Smooth muscle cell of the brain vasculature (primary cell): ENCODE data around the gene RIN3.

Experiments used
- DNase-seq: peaks from one replicate; pipeline ENCODE4 v3.0.0-alpha.2; 2012; ENCODE audit warnings: low read depth, low spot score

RIN3 gene

DNA sequence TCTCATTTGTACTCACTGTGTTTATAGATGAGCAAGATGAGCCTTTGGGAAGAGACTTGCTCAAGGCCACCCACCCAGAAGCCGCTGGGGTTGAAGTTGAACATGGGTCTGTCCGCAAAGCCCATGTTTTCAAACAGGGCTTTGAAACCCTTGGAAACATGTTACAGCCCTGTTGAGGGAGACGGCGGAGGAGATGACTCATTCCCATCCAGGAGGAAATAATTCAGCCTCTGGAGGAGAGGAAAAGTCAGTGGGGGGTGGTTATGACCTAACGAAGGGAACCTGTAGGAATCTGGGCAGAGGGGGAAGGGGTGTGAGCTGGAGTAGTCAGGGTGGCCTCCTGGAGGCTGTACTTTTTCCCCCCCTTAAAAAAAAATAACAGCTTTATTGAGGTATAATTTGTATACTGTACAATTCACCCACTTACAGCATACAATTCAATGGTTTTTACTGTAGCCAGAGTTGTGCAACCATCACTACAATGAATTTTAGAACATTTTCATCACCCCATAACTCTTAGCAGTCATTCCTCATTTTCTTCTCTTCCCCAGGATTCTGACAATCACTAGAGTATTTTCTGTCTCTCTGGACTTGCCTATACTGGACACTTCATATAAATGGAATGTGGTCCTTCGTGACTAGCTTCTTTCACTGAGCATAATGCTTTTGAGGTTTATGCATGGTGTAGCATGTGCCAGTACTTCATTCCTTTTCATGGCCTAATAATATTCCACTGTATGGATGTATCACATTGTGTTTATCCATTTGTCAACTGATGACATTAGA lies 1.9 kb upstream of the RIN3 start:
- peak; percentile 72 for DNase-seq

DNA sequence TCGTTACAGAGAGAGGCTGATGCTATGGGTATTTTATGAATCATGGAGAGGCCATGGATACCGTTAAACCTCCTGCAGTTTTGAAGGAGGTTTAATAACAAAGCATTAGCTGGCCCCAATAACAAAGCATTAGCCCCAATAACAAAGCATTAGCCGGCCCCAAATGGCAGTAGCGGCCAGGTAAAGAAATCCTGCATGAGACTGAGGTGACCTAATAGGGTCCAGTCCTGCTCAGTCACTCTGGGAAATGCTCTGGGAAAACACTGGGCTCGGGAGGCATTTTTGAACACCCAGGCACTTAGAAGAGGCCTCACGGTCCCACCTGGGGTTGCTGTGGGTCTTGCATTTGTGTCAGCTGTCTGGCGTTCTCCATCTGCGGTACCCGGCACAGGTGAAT lies 776 bp upstream of the RIN3 start:
- DNase-seq, result no peak

DNA sequence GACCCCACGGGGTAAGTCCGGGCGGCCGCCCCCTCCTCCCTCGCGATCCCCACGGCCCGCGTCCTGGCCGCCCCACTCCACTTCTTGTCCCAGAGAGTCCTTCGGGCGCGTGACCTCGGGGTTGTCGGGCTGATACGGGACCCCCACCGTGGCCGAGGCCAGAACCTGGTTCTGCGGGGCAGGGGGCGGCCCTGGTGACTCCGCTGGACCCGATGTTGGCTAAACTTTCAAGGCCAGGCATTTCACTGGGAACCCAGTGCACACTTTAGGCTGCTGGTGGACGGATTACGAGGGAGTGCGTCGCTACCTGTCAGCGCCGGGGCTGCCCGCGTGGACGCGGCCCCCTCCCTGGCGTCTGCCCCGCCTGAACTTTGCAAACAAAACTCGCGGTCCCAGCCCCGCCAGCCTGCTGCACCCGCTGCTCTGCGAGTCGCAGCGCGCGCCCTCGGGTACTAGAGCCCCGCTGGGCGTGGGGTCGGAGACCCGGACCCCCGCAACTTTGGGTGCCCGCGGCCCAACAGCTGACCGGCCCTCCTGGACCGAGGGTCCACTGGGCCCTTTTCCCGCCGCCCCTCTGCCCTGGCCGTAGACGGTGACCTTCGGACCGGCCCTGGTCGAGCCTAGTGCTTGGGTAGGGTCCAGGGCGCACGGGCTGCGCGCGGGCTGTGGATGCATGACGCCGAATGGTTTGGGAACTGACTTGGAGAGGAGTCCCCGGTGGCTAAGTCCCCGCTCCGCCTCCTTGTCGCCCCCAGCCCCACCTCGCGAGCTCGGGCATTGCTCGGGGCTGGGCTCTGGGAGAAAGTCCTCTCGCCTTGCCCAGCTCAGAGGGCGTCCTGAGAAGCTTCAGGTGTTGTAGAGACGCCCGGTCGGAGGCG lies 624 bp downstream of the RIN3 start:
- DNase-seq, result no peak

DNA sequence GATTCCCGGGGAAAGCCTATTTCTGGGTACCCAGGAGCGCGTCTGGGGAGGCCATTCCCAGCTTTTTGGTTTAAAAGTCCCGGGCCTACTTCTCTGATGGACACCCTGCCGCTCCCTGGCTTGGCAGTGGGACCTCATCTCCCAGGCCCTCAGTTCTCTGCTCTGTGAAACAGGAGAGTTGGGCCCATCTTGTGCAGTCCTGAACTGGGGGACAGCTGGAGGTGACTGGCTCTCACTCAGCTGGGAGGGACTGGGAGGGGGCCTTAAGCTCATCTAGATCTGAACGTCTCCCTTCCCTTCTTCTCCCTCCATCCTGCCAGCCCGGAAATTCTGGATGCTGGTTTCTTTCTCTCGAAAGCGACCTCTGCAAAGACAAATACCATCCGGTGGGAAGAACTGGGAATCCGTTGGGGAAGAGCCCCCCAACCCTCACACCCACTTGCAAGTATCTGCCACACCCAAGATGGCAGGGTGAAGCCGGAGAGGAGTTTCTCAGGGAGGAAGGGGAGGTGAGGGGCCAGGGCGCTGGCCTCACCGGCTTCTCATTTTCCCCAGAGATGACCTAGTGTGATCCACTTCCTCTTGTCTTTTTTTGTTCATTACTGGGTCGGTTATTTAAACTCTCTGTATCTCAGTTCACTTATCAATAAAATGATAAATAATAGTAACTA lies 1.4 kb downstream of the RIN3 start:
- DNase-seq, result no peak

DNA sequence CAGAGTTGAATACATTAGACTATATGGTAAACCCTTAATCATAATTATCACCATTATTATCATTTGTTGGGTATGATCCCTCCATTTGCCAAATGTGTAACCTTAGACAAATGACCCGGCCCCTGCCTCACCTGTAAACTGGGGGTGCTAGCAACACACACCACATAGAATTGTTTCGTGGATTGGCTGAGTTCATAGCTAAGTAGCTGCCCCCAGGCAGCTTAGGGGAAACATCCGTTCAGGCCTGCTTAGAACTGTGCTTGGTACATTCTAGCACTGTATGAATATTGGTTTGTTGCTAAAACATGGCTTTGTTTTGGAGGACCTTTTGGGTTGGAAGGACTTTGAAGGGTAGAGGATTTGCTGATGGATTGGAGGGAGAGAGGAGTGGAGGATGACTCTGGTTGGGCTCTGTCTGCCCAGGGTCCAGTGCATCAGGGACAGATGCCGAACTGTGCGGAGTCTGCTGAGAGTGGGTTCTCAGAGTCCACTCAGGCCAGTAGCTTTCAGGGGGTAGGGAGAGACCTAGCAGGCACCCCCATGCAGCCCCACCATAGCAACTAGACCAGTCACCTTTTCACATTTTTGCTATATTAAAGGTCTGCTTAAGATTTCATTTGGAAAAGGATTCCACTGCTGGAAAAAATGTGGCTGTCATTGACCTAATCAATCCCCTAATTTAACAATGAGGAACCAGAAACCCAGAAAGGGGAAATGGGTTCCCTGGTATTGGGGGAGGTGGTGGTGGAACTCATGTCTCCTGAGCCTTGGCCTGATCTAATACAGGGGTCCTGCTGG lies 2.2 kb downstream of the RIN3 start:
- no peak for DNase-seq

DNA sequence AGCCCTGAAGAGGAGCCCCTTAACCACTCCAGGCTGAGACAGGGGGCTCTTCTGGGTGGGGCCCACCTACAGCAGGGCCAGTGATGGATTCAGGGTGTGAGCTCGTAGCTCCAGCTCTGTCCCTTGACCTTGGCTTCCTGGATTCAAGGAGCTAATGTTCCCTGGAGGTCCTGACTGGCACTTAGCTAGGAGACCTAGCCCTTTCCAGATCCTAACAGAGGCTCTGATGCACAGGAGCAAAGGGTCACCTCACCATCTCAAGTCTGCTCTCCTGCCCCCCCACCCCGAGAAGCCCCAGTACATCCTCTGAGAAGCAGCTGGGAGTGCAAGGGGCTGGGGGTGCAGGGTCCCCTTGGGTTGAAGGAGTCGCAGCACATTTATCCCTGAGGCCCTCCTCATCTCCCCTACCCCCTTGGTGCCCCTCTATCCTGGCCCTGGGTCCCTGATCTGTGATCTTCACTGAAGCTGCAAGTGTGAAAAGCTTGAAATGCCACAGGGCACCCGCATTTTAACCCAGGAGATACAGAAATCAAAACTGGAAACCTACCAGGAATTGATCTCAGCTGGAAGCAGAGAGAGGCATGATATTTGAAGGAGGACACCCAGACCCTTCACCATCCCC lies 2.9 kb downstream of the RIN3 start:
- no peak for DNase-seq

DNA sequence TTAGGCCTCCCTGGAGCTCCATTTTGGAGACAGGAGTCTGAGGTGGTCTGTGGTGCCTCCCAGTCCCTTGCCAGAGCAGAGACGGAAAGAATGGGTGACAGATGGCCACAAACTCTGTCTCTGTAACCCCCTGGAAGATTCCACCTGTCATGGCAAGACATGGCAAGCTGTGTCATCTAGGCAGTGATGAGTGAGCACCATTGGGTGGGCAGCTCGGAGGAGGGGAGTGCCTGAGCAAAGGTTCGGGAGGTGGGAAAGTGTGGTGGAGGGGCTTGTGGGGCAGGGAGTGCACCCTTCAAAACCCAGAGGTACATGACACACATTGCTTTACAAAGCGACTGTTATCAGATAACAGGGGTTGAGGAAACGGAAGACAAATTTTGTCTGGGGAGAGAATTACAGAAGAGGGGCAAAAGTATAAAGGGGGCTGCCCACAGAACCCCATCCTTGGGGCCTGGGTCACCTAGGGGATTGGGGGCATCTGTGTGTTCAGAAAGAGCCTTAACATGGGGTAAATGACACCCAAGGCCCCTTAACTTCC lies 3.5 kb downstream of the RIN3 start:
- no peak for DNase-seq

DNA sequence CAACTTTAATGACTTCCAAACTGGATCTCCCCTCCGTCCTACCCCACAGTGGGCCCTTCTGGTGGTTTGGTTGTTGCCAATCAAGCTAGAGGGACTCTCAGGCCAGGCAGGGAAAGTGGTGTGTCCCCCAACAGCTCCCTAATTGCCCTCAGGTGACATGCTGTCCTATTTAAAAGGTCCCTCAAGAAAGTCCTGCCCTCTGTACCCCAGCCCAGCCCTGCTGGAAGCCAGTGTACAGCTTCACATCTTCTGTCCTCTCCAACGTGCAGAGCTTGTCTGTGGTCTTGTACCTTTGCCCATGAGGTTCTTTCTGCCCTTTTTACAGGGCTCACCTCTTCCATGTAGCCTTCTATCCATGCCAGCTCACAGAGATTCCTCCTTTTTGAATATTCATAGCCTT lies 4.2 kb downstream of the RIN3 start:
- no peak for DNase-seq

DNA sequence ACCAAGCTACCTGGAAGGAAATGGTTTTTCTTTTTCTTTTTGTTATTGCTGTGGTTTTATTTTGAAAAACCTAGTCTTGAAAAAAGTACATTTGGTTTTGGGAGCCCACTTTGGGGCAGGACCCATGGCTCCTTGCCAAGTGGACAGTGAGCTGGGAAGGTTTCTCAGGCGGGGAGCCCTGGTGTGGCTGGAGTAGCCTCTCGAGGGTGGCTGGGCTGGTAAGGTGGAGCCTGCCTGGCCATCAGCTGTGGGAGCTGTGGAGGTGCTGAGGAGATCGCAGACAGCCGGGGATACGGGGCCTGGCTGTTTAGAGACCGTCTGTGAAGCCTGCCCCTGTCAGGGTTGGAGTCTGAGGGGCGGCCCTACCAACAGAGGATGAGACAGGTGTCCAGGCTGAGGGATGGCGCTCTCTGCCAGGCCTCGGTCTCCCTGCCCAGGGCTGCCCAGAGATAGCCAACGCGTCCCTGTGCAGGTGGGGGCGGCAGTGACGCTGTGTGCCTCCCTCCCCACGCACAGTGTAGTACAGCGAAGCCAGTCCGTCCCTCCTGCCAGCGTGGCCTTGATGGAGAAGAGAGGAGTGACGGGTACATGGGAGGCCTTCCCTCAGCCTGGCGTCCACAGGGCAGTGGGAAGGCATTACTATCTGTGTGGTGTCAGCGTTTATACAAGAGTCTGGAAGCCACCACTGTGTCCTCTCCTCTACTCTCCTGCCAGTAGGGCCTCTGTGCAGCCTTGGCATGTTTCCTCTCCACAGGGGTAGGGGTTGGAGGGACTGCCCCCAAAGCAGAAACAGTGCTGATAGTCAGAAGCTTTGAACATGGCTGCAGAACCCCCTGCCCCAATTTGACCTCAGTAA lies 5.9 kb downstream of the RIN3 start:
- no peak for DNase-seq

DNA sequence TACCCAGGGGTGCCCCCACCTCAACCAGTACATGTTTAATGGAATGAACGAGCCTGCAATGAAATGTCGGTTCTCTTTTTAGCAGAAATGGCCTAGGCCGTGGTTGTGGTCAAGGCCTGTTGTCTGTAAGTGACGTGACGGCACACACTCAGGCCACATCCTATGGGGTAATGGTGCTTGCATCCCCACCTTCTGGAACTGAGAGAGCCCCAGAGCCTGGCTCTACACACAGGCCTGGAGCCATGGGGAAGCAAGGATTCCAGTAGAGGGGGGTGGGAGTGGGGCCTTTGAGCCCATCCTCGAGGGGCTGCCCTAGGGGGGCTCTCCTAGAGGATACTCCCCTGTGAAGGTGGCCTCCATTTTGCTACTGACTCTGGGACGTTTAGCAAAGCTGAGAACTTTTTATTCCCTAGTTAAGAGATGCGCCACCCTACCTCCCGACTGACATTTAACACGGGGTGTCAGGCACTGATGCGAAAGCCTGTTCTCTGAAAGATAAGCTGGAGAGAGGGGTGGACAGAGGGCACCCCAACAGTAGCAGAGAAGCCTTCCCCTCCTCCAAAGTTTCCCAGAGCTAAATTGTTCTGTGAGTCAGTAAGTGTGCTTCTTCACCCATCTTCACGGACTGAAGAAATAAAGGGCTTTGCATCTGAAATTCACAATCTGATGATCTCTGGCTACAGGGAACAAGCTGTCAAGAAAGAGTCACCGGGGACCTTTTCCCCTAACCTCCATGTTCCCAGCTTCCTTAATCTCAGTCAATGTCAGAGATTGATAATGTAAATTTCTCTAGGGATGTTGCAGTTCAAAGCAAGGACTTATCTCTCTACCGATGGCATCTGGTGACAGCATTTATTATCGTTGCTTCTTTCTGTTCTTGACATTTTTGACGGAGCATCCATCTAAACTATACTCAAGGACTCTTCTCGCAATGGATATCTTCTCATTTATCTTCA lies 6.8 kb downstream of the RIN3 start:
- DNase-seq, result no peak

DNA sequence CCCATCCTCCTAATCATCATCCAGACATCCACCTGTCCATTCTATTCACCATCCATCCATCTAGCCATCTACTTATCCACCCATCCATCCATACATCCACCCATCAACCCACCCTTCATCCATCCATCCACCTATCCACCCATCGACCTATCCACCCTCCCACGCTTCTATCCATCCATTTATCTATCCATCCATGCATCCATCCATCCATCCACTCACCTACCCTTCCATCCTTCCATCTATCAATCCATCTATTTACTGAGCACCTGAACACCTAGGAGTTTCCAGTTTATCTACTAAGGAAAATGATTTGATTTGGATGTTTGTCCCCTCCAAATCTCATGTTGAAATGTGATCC lies 7.5 kb downstream of the RIN3 start:
- no peak for DNase-seq

DNA sequence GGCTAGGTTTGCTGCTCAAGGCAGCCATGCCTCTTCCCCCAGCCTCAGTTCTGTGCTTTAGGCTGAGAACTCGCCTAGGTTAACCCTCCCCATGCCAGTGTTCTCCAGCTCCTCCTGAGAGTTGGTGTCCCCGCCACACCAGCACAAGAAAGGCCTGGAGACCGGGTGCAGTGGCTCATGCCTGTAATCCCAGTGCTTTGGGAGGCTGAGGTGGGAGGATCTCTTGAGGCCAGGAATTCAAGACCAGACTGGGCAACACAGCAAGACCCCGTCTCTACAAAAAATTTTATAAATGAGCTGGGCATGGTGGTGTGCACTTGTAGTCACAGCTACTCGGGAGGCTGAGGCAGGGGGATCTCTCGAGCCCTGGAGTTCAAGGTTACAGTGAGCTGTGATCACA lies 10.2 kb downstream of the RIN3 start:
- DNase-seq, result no peak

DNA sequence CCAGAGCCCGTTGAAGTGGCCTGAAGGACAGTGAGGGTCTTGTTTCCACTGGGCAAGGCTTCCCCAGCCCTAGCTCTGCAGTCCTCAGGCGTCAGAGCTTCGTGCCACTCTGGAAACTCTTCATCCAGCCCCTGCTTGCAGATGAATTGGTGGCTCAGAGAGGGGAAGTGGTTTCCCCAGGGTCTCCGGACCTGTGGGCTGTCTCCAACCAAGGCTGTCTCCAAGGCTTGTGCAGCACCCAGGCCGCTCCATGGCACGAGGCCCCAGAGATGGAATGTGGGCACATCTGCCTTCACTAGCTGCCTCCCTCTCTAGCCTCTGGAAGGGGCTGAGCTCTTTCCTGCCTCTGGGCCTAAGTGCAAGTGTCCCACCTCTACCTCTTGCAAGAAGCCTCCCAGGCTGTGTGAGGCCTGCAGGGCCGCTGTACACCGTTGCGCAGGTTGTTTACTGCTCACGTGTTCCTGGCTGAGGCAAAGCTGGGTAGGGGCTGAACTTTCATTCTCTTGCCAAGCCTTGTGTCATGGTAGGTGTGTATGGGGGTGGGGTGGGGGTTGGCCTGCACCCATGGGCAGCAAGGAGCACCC lies 11.1 kb downstream of the RIN3 start:
- no peak for DNase-seq

DNA sequence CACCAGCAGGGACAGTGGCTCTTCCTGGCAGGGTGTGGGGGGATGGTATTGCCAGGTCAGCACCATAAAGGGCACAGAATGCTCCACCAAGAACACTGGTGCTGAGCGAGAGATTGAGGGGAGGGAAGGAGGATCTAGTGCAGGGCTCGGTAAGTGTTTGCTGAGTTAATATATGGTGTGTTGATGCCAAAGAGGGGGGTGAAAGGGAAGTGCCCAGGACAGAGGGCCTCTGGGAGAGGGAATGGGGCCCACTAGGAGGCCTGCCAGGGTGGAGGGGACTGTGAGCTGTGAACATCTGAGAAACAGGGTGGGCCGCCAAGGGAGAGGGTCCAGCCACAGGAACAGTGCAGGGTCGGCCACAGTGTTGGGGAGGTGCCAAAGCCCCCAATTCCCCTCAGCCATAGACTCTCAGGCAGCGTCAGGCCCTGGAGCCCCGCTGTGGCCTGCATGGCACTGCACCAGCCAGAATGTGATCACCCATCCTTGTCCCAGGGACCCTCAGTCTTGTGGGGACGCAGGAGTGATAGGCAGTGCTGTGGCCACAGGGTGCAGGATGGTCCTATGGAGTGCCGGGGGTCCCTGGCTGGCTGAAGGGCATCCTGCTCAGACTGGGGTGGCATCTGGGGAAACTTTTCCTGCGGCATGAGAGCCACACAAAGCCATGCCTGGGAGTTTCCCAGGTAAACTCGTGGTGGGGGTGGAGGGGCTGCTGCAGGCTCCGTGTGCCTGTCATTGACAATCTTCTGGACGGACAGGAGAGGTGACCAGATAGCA lies 11.9 kb downstream of the RIN3 start:
- DNase-seq, result no peak

DNA sequence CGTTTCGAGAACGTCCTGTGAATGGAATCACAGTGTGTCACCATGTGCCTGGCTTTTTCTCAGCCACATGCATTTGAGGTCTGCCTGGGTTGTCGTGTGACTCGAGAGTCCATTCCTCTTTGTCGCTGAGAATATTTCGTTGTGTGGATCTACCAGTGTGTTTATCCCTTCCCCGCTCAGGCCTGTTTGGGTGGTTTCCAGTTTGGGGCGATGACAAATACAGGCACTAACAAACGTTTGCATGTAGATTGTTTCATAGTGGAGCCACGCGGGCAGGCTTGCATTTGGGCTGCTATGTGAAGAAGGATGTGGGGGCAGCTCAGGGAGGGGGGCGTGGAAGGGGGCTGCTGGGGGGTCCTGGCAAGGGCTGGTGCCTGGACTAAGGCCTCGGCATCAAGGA lies 14.1 kb downstream of the RIN3 start:
- DNase-seq, result no peak

DNA sequence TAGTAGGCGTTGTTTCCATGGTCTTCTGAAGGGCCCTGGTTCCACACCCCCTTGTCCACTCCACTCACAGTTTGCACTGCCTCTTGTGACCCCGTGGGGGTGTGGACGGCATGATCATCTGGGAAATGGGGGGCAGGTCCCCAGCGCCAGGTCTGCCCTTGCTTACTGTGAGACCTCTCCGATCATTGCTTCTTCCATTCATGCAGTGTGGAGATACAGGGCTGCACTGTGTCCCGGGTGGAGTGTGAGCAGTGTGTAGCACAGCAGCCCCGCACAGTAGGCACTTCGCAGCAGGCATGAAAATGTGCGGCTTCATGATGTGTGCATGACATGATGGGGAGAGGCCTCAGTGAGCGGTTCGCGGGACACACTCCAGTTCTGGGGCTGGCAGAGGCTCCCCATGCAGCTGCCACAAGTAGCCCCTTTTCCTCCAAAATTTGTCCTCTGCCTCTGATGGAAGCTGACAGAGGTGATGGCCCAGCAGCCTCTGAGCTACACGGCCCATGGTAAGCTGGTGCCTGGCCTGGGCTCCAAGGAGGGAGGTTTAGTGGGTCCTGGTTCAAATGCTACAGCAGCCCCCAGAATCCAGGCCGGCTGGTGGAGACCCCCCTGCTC lies 15.0 kb downstream of the RIN3 start:
- DNase-seq, result no peak

DNA sequence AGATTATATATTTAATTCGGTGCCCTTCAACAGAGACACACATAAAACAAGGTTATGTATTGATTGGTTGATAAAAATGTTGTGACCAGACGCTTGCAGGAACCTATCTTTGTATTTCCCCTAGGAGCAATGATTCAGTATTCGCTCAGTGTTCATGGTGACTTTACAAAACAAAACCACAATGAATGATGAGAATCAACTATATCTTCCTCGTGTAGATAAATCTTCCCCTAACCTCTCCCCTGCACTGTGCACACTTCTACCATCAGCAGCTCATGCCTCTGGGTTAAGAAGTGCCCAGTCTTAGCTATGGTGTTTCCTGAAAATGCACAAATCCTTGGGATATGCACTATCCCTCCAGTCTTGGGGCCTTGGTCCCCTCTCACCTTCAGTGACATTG lies 16.3 kb downstream of the RIN3 start:
- no peak for DNase-seq
